NCI-H748 (cell line): ENCODE measurements around the gene AMPD2.
"Not testable (repeated sequence)": the region's sequence is repeated elsewhere in the genome, so short reads cannot be mapped to it uniquely, and the experiment has no call there.

Experiments used
- DNase-seq: peaks from one replicate; lab custom pipeline; 2025; ENCODE audit not compliant: unreplicated experiment; lab: John Stamatoyannopoulos, UW

Gene AMPD2

DNA sequence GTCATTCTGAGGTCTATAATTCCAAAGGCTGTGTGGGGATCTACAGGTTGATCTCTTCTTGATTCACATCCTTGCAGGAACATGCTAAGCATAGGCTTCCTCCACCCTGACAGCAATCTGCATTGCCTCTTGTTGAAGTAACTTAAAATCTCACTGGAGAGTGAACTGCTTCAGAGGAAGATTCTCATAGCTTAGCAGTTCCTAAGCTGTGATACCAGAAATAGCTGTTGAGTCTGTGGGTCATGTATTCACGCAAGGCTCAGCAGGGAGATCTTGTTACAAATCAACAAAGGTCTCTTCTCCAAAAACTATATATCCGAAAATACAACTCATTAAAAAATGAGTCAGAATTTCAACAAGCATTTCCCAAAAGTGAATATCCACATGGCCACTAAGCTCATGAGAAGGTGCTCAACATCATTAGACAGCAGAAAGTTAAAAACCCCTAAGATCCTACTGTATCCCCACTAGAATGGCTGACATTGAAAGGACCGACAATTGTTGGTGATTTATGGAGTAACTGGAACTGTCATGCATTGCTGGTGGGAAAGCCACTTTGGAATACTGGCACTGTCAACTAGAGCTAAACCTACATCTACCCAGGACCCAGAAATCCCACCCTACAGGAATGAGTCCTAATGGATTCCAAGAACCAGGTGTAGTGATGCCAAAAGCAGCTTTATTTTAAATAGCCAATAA lies 57.2 kb downstream of the AMPD2 start:
- DNase-seq, result not testable (repeated sequence)

DNA sequence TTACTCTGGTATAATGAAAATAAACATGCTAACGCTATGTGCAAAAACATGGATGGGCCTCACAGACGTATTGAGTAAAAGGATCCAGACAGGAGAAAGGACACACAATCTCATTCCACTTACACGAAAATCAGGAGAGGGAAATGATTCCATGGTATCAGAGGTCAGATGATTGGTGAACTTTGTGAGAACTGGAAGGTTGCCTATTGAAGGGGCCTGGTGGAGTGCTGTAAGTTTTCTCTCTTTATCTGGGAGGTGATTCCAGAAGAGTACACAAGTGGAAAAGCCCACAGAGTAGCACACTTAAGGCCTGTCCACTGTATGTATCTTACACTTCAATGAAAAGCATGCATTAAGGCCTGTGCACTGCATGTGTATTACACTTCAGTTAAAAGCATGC lies 57.8 kb downstream of the AMPD2 start:
- no peak for DNase-seq

DNA sequence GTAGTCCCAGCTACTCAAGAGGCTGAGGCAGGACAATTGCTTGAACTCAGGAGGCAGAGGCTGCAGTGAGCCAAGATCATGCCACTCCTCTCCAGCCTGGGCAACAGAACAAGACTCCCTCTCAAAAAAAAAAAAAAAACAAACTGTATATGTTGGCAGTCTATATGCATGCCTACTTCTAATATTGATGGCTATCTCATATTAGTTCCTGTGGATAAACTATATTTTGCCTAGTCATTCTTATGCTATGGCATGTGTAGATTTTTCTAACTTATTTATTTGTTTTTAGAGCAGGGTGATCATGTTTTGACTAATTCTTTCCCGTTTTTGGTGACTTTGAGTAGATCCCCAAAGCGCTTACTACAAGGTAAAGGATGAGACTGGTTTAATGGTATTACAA lies 59.0 kb downstream of the AMPD2 start:
- not testable (repeated sequence) for DNase-seq
